GM19397 (cell line): ENCODE data around the gene CDC14B.
"Not testable (repeated sequence)": the region's sequence is repeated elsewhere in the genome, so short reads cannot be mapped to it uniquely, and the experiment has no call there.

ENCODE experiments used
- ATAC-seq: cut with Tn5 transposase; IDR thresholded peaks from one replicate; pipeline ENCODE4 v1.9.1; 2021; ENCODE audit warnings: mild to moderate bottlenecking, moderate library complexity; ENCODE audit not compliant: unreplicated experiment

CDC14B gene

DNA sequence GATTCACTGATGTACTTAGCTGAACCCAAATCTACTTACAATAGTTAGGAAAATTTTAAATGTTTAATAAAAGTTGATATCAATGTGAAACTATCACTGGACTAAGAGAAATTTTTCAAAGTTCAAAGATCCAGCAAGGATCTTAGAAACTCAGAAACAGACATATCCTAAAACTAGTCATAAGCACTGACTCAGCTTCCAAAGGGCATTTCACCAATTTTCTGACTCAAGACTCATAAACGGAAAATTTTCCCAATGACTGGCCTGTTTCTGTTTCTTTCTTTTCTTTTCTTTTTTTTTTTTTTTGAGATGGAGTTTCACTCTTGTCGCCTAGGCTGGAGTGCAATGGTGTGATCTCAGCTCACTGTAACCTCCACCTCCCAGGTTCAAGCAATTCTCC lies 66.6 kb downstream of the CDC14B start:
- no peak for ATAC-seq

DNA sequence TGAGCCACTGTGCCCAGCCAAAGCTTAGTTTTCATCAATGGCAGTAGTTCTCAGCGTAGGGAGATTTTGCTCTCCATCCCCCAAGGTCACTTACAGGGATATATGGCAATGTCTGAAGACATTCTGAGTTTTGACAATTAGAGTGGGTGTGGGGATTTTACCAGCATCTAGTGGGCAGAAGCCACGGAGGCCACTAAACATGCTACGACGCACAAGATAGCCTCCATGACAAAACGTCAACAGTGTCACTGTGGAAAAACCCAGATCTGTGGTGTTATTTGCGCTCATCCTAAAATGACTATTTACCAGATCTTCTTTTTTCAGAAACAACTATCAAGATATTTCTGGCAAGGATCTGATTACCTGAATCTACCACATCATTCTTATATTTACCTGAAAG lies 68.2 kb downstream of the CDC14B start:
- no peak for ATAC-seq

DNA sequence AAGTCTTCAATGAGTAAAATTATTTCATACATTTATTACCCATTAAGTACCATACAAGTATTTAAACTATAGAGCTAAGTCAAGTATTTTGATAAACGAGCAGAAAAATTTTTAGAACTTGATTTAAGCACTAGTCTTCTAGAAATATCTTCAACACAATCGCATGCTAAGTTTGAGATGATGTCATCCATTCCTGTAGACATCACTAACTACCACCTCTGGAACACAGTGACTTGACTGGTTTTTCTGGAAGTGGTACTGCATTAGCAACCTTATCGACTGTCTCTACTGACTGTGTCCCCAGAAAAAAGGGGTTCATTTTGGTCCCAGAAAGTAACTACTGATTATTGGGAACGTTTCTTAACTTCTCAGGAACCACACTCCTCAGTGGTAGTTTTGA lies 69.0 kb downstream of the CDC14B start:
- ATAC-seq: no peak

DNA sequence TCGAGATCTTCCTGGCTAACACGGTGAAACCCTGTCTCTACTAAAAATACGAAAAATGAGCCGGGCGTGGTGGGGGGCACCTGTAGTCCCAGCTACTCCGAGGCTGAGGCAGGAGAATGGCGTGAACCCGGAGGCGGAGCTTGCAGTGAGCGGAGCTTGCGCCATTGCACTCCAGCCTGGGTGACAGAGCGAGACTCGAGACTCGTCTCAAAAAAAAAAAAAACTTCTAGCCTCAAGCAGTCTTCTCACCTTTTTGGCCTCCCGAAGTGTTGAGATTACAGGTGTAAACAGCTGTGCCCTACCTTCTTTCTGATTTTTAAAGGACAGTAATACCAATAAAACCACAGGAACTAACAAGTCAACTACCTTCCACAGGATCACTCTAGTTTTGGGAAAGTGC lies 76.5 kb downstream of the CDC14B start:
- ATAC-seq: not testable (repeated sequence)

DNA sequence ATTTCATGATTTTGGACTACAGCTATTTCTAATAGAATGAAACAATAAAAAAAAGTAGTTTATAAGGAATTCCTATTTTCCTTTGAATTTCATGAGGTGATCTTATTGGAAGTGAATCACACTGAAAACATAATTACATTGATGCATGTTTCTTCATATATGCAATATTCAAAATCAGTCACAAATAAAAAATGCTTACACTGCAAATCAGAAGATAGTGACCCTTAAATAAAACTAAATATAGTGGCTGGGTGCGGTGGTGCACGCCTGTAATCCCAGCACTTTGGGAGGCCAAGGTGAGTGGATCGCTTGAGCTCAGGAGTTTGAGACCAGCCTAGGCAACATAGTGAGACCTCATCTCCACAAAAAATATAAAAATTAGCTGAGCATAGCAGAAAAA lies 79.5 kb downstream of the CDC14B start:
- no peak for ATAC-seq

DNA sequence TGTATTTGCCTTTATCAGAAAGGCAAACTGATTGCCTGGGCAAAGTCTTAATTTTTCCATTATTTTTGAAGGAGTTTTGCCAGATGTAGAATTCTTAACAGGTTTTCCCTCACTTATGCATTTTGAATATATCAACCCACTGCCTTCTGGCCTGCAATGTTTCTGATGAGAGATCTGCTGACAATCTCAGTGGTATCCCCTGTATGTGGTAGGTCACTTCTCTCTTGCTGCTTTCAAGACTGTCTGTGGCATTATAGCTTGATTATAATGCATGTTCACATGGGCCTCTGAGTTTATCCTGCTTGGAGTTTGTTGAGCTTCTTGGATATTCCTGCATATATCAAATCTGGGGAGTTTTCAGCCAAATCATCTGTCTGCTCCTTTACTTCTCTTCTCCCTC lies 87.5 kb downstream of the CDC14B start:
- ATAC-seq: no peak

DNA sequence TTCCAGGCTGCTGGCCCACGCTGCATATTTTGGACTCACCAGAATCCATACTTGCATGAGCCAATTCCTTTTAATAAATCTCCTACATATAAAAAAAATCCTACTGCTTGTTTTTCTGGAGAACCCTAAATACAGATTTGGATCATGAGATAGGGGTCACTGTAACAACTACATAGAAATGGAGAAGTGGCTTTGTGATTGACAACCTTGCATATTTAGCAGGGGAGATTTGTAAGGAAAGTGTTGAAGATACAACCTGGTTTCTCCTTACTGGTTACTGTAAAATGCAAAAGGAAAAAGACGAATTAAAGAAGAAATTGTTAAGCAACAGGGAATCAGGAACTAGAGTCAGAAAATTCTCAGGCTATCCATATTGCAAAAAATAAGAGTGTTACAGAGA lies 94.9 kb downstream of the CDC14B start:
- no peak for ATAC-seq

DNA sequence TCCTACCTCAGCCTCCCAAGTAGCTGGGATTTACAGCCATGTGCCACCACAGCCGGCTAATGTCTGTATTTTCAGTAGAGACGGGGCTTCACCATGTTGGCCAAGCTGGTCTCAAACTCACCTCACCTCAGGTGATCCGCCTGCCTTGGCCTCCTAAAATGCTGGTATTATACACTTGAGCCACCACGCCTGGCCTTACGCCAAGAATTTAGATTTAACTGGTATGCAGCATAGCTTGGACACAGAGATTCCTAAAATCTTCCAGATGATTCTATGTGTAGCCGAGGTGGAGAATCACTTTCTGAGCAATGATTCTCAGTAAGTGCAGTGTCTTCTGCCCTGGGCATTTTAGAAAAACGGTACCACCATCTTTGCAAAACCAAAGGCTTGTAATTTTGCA lies 95.6 kb downstream of the CDC14B start:
- ATAC-seq: no peak

DNA sequence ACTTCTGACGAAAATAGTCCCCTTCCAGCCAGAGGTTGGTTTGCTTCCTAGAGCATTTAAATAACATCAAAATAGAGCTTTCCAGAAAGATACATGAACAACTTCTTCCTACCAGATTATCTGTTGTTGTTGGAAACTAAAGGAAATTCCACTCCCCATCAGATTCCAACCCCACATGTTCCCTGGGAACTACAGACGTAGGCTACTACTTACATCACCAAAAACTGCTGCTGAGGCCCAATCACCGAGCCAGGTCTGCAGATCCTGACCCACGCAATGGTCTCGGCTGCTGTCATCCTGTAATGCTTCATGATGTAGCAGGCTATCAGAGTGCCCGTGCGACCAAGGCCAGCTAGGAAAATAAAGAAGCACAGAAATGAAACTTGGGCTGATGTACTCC lies 96.3 kb downstream of the CDC14B start:
- ATAC-seq: no peak

DNA sequence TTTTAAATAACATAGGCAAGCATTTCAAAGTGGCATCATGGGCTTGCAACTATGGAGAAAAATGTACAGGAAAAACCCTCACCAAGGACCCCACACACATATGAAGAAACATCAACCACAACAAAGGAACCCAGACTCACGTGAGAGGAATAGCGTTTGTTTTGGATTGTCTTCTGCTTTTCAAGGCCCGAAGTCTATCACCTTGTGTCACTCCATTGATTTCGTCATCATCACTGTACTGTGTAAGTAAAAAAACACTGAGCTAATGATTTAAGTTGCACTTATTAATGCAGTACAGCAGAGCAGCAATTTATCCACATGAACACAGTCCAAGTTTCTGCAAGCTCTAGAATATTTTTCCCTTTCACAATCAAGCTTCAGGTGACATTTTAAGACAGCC lies 97.3 kb downstream of the CDC14B start:
- ATAC-seq: no peak

DNA sequence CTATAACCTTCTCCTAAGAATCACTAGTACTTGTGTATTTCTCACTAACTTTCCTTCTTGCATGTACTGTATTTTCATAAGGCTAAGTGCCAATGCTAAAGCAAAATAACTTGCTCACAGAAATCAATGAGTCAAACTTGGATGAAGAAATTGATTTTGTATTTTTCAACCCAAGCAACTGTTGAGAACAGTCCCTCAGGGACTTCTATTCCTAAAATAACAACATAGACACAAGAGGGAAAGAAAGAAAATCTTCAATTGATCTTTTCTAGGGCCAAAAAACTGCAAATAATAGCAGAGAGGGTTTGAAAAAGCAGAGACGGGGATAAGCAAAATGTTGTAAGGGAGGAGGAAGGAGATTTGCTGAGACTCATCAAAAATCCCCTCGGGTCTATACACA lies 99.9 kb downstream of the CDC14B start:
- no peak for ATAC-seq

DNA sequence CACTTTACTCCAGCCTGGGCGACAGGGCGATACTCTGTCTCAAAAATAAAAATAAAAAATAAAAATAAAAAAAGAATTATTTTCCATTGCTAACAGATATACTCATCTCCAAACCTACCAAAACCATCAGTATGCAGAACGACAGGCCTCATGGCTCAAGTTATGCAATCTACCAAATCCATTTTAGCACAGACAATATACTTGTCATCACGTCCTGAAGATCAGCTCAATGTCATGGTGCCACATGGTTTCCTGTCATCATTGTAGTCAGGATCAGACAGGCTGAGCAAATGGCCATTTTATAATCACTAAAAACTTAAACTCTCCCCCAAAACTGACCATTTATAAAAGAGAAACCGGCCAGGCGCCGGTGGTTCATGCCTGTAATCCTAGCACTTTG lies 100.5 kb downstream of the CDC14B start:
- ATAC-seq: no peak

DNA sequence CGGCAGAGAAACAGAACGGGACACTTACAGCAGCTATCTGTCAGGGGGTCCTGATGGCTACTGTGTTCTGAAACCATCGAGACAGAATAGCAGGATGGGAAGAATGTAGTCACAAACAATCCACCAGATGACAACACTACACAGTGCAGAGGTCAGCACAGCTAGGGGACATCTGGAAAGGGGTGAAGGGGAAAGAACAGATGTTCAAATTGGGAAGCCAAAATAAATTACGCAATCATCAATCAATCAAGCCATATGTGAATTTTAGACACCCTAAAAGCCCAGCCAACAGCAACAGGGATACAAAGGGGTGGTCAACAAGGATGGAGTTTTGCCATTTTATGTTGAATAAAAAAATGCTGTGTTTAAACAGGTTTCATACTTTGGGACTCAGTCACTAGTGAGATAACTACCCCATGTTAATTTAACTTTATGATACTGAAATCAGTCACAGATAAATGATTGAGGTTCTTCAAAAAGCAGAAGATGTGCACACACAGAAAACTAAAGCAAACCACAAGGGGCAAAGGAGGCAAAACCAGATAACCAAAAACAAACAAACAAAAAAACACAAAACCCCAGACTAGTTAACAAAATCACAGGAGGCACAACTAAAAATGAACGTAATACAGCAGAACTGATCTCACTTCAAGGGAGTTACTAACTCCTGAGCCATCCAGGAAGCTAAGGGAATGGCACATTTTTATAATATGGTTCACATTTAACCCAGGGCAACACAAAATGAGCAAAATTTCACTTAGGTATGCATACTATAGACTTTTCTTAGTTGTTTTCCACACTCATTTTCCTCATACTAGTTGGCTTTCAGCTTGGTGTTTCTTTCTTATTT lies 103.8 kb downstream of the CDC14B start:
- ATAC-seq: no peak

DNA sequence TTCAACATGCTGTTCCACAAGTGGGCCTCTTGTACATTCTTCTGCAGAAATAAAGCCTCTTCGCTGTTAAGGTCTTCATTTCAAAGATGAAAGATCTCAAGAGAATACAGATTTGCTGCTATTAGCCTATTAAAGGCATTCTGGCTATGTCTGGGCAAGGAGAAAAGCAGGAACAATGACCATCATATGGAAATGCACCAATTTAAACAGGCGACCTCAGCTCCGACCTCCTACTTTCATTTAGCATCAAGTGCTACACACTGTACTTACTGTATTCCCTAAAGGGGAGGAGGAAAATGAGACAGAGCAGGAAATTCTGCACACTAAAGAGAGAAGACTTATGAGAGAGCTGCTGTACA lies 104.9 kb downstream of the CDC14B start:
- no peak for ATAC-seq

DNA sequence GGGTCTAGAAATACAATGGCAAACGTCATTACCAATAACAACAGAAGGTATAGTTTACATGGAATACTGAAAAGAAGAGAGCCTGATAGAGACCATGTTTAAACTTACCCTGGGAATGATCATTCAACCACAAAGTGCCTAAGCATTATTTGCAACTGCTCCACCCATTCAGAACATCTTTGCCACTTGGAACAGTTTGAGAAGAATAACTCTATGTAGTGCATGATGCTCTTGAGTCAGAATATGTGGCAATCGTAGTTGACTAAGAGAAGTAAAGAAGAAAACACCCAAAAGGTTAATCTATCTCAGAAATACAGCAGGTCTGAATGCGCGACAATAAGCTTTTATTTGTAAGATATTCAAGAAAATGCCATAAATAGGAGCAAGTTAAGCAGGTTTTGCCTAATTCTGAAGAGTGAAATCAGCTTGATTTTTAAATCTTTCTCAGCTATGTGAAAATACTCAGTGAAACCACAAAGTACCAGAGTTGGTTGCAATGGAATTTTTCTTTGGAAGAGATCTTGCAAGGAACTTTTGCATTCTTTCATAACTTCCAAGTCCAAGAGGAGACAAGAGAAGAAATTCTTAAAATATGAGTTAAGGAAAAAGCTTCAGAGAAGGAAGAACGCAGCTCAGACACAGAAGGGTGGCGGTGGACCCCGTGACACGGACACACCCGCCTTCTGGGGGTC lies 105.4 kb downstream of the CDC14B start:
- ATAC-seq: no peak

DNA sequence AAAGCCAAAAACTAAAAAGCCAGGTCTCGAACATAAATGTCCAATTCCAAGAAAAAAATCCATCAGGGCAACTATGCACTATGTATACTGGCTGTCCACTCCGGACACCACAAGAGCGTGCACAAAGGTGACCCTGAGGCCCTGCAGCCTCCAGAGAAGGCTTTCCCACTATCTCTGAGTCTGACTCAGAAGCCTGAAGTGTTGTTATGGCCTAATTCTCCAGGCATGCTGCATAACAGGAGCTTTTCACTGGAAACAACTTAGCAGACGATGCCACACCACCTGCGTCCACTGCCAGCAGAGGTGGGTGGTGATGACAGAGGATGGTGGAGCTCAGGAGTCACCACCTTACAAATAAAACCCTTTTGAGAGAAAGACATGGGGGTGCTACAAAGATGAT lies 106.0 kb downstream of the CDC14B start:
- ATAC-seq: no peak

DNA sequence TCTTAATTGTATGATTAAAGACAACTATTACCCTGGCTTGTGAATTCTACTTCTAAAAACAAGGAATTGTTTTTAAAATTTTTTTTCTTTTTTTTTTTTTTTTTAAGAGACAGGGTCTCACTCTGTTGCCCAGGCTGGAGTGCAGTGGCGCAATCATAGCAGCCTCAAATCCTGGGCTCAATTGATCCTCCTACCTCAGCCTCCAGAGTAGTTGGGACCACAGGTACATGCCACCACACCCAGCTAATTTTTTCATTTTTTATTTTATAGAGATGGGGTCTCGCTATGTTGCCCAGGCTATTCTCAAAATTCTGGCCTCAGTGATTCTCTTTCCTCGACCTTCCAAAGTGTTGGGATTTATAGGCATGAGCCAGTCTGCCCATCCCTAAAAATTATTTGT lies 107.4 kb downstream of the CDC14B start:
- no peak for ATAC-seq

DNA sequence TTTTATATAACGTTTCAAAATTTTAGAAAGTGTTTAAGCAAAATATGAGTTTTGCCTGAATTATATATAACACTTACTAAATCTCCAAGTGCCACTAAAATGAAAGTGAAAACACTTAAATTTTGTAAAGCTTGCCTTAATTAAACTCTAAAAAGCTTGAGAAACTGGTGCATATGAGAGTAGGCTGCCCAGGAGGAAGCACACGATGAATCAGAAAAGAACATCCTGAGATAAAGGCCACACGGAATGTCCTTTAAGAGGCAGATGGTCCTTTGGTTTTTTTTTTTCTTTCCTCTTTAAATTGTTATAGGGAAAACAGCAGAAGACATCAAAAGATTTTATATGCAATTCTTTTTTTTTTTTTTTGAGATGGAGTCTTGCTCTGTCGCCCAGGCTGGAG lies 109.4 kb downstream of the CDC14B start:
- ATAC-seq: no peak

DNA sequence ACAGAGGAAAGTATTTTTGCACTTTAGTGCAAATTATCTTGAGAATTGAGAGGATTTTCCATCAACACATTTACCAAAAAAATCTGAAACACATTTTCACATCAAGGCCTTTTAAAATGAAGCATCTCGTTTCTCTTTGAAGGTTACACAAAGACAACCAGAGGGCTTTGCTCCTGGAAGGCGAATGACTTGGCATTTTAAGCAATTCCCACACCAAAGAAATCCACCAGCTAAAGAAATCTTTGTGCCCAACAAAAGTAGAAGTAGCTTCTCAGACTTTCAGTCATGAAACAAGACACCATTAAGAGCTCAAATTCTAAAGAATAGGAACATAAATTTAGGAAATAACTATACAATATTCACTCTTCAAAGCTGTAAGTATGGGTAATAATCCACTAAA lies 109.8 kb downstream of the CDC14B start:
- no peak for ATAC-seq

DNA sequence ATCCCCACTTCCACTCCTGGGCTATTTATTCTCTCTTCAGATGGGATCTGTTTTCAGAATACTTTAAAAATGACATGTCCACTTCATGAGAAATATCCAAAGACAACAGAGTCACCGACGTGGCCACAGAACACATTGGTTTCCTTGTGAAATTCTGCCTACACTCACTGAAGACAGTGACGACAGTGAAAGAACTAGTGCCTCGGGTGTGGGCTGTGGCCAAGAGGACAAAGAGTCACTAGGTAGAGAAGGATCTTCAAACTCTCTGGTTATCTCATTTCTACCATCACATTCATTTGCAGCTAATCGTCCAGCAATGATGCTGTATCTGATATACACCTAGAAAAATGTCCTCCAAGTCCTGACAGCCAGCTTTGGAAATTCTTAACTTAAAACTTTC lies 110.6 kb downstream of the CDC14B start:
- ATAC-seq: no peak

DNA sequence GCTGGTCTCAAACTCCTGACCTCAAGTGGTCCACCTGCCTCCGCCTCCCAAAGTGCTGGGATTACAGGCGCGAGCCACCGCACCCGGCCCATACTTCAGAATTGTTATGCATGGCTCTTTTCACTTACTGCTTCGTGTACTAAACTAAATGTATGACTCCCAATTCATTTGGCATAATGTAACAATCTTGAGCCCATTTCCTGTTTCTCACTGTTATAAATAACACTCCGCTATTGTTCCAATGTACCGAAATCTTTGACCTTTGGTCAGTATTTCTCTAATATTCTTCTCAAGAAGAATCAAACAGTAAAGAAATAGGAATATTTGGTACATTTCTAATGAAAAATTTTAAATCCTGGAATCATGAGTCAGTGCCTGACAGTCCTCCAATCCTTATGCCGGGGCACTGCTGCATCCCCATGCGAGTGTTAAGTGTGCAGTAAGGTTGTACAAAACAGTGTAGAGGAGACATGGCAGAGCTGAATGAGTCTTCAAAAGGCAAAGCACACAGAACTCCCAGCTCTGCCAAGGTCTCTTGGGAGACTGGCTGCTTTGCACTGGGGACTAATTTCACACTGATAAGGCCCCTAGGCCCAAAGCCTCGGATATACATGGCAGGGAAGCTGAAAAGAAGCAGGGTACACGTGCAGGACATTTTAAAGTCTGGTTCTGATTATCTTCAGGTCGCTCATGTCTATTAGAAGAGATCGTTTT lies 111.3 kb downstream of the CDC14B start:
- ATAC-seq: no peak
